Activated CD4-positive, CD25-positive, alpha-beta regulatory T cell (primary cell): ENCODE measurements around the gene ZNF493.

Source experiments
- DNase-seq, 4 experiments: peaks; one replicate each; lab custom pipeline; 2025; lab: John Stamatoyannopoulos, UW

Gene ZNF493

DNA sequence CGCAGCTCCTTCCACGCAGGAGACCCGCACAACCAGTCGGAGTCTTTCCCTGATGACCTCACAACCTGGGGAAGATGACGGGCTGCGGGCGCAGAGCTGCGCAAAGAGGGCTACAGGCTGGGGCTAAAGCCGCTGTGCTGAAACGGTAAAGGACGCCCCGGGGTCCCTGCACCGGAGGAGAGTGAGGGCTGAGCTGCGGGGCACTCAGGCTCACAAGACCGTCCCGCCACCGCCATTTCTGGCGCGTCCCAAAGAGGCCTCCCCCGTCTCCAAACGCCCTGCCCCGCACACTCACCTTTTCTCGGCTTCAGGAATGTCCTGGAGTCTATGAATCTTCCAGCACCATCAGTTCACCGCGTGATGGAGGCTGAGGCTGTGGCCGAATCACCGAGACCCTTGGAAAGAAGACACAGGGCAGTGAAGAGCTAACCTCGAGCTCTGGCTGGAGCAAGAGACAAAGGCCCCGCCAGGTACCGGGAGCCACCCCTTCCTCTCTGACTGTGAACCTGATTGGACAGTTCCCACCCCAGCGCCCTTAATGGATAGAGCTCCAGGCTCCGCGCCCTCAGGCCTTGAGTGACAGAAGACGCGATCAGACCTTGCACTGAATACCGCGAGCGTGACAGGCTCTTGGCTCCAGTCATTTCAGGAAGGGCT is 66.6 kb downstream of the ZNF493 start:
- DNase-seq: peak in 1 of 4 experiments; percentile 5

DNA sequence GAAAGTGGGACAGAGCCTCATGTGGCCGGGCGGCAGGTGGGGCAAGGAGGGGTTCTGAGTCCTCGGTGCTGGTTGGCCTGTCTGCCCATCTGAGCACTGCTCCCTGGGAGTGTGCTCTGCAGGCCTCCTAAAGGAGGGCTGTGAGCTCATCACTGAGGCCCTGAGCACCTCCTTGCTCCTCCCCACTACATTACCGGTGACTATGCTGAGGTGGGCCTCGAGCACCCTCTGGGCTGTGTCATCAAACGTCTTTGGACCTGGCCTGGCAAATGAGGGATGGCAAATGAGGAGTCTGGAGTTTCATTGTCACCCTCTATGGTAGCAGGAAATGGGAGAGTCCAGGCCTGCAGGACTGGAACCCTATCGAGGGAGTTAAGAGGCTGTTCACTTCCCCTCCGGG is 69.7 kb downstream of the ZNF493 start:
- no peak for DNase-seq

DNA sequence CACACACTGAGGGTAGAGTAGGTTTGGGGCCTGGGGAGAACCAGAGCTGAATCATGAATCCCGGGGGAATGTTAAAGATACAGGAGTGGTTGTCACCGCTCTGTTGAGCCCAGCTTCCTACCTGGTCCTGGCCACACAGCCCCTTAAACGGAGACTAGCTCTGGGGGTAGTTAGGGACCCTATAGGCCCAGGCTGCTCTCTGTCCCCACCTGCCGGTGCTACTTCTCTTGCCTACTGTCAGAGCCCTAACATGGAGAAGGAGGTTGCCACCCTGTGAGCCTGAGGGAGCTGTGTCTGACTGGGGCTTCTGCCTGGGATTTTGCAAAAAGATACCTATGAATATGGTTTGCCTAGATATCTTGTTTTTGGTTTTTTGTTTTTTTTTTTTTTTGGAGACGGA is 71.9 kb downstream of the ZNF493 start:
- DNase-seq: no peak

DNA sequence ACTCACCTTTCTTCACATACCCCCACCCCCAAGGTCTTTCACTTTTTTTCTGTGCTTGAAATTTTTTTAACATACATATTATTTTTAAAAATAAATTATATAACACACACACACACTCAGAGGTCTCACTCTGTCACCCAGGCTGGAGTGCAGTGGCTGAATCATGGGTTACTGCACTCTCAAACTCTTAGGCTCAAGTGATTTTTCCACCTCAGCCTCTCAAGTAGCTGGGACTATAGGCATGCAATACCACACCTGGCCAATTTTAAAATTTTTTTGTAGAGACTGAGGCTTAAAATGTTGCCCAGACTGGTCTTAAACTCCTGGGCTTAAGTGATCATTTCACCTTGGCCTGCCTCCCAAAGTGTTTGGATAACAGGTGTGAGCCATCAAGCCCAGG is 75.6 kb downstream of the ZNF493 start:
- DNase-seq: no peak

DNA sequence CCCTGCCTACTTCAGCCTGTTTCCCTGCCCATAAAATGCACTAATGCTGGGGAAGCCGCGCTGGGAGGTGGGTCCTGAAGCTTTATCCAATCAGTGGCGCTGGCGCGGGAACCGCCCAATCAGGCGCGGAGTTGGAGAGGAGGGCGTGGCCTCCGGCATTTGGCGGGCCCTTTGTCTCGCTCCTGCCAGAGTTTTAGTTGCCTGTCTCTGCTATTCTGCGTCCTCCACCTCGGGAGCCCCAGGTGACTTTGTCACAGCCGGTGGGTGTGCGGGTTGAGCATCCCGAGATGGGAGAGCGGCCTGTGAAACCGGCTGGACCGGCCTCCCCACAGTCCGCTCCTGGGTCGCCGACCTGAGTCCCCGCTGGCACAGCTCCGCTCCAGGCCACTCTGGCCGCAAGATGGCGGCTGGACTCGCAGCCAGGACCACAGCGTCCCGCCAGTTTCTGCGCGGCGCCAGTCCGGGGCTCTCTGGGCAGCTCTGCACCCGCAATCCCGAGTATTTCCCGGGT is 77.8 kb downstream of the ZNF493 start:
- peak; percentile 7 to 67 (median 30) for DNase-seq
